ENCODE results near the gene AGAP2.
"Not testable (repeated sequence)": the region's sequence is repeated elsewhere in the genome, so short reads cannot be mapped to it uniquely, and the experiment has no call there.

AGAP2 gene

GRCh38 chr12:57720606-57721595 is 17.6 kb downstream of the AGAP2 start:
- DNase-seq, result no peak

- no peak for DNase-seq
Observed at GRCh38 chr12:57719777-57720605, 18.6 kb downstream of the AGAP2 start.

- DNase-seq, result no peak
Observed at GRCh38 chr12:57718641-57719528, 19.7 kb downstream of the AGAP2 start.

GRCh38 chr12:57717846-57718640 is 20.5 kb downstream of the AGAP2 start:
- DNase-seq, result no peak

GRCh38 chr12:57717131-57717530 is 21.4 kb downstream of the AGAP2 start:
- DNase-seq, result no peak

GRCh38 chr12:57716305-57716704 is 22.2 kb downstream of the AGAP2 start:
- DNase-seq, result no peak

- DNase-seq, result no peak
Observed at GRCh38 chr12:57715786-57716185, 22.8 kb downstream of the AGAP2 start.

GRCh38 chr12:57715036-57715748 is 23.4 kb downstream of the AGAP2 start:
- DNase-seq, result not testable (repeated sequence)

GRCh38 chr12:57713209-57713608 is 25.3 kb downstream of the AGAP2 start:
- DNase-seq, result no peak

GRCh38 chr12:57712701-57713100 is 25.8 kb downstream of the AGAP2 start:
- DNase-seq, result no peak

- no peak for DNase-seq
Observed at GRCh38 chr12:57708296-57708695, 30.2 kb downstream of the AGAP2 start.

GRCh38 chr12:57707250-57707649 is 31.3 kb downstream of the AGAP2 start:
- no peak for DNase-seq

- no peak for DNase-seq
Observed at GRCh38 chr12:57700317-57700716, 38.2 kb downstream of the AGAP2 start.

- DNase-seq, result no peak
Observed at GRCh38 chr12:57698414-57698813, 40.1 kb downstream of the AGAP2 start.

GRCh38 chr12:57697076-57697475 is 41.5 kb downstream of the AGAP2 start:
- no peak for DNase-seq

GRCh38 chr12:57695770-57696432 is 42.6 kb downstream of the AGAP2 start:
- DNase-seq, result no peak

- no peak for DNase-seq
Observed at GRCh38 chr12:57694459-57695019, 44.0 kb downstream of the AGAP2 start.

GRCh38 chr12:57693659-57694458 is 44.7 kb downstream of the AGAP2 start, which contains the start of gene OS9:
Gene OS9, plus strand, starts transcription at chr12:57694132. Its CDS starts 30 bp downstream, at chr12:57694162.
- peak; percentile 91 for DNase-seq

GRCh38 chr12:57693317-57693658 is 45.3 kb downstream of the AGAP2 start:
- DNase-seq, result no peak
